Keratinocyte (primary cell): ENCODE measurements around the gene RICTOR. TPM values are rescaled to one million over a fixed set of nuclear protein-coding genes. Genes with fewer than 3 reads are reported as not detected.

Experiments used
- DNase-seq: peaks from one replicate; pipeline ENCODE4 v3.0.0-alpha.2; 2011; ENCODE audit warnings: low read depth, missing footprints, low spot score
- FAIRE-seq: peaks from 2 replicates; lab custom pipeline; 2011; peaks lifted over from hg19 to GRCh38; lab: Jason Lieb, UNC
- H2AFZ ChIP-seq: 2 replicates; pipeline ENCODE4 v1.6.0; 2012; ENCODE audit warnings: low read length, control low read depth, inconsistent platforms; ENCODE audit not compliant: control insufficient read depth
- H3K27ac ChIP-seq: 2 replicates; pipeline ENCODE4 v1.5.1; 2011; ENCODE audit warnings: low read length; ENCODE audit not compliant: control insufficient read depth, insufficient read depth
- H3K27me3 ChIP-seq: 3 replicates; pipeline ENCODE4 v1.6.0; 2011; ENCODE audit warnings: low read length; ENCODE audit not compliant: control insufficient read depth, insufficient read depth; ENCODE audit errors: extremely low read depth
- H3K36me3 ChIP-seq, 2 experiments: 2 replicates in 1 of 2; 3 replicates in 1 of 2; pipeline ENCODE4 v1.5.1; 2011; ENCODE audit warnings: low read length in 2 of 2, mild to moderate bottlenecking in 1 of 2; ENCODE audit not compliant: control insufficient read depth in 2 of 2, insufficient read depth in 2 of 2; ENCODE audit errors: extremely low read depth in 1 of 2
- H3K4me1 ChIP-seq: 3 replicates; pipeline ENCODE4 v1.5.1; 2011; ENCODE audit warnings: low read length; ENCODE audit not compliant: control insufficient read depth, insufficient read depth; ENCODE audit errors: extremely low read depth
- H3K4me2 ChIP-seq: 3 replicates; pipeline ENCODE4 v1.6.0; 2011; ENCODE audit warnings: low read depth, low read length; ENCODE audit not compliant: control insufficient read depth, insufficient read depth; ENCODE audit errors: extremely low read depth
- H3K4me3 ChIP-seq, 3 experiments: fragments of 200-600 bp in 1 of 3; sonication (generic) in 1 of 3; 2 replicates in 2 of 3; 3 replicates in 1 of 3; pipeline ENCODE4 v1.5.1; 2011 to 2016; ENCODE audit warnings: low read length in 3 of 3, mild to moderate bottlenecking in 3 of 3, control low read depth in 2 of 3, inconsistent platforms in 1 of 3, low read depth in 1 of 3, mixed read lengths in 1 of 3, mixed run types in 1 of 3, moderate library complexity in 1 of 3; ENCODE audit not compliant: control insufficient read depth in 2 of 3, insufficient read depth in 2 of 3; ENCODE audit errors: extremely low read depth in 1 of 3
- H3K79me2 ChIP-seq: 2 replicates; pipeline ENCODE4 v1.6.0; 2012; ENCODE audit warnings: low read length; ENCODE audit not compliant: control insufficient read depth, insufficient read depth
- H3K9ac ChIP-seq: 3 replicates; pipeline ENCODE4 v1.6.0; 2011; ENCODE audit warnings: low read length; ENCODE audit not compliant: control insufficient read depth, insufficient read depth; ENCODE audit errors: extremely low read depth
- H3K9me1 ChIP-seq: 3 replicates; pipeline ENCODE4 v1.6.0; 2011; ENCODE audit warnings: low read length; ENCODE audit not compliant: control insufficient read depth, insufficient read depth; ENCODE audit errors: extremely low read depth
- H3K9me3 ChIP-seq: 2 replicates; pipeline ENCODE4 v1.5.1; 2012; ENCODE audit warnings: low read depth, low read length; ENCODE audit not compliant: control insufficient read depth
- H4K20me1 ChIP-seq: 3 replicates; pipeline ENCODE4 v1.6.0; 2011; ENCODE audit warnings: low read length; ENCODE audit not compliant: control insufficient read depth, insufficient read depth; ENCODE audit errors: extremely low read depth
- CTCF ChIP-seq, 3 experiments: IDR thresholded peaks in 1 of 3; conservative IDR thresholded peaks in 1 of 3; optimal IDR thresholded peaks in 1 of 3; 2 replicates in 2 of 3; 3 replicates in 1 of 3; pipeline versions ENCODE3 to v1.5.1; 2011; ENCODE audit warnings: low read length in 3 of 3, mild to moderate bottlenecking in 3 of 3, moderate library complexity in 2 of 3, control low read depth in 1 of 3, inconsistent platforms in 1 of 3; ENCODE audit not compliant: insufficient read depth in 2 of 3; ENCODE audit errors: extremely low read depth in 1 of 3
- EZH2 ChIP-seq: IDR thresholded peaks from one replicate; pipeline ENCODE4 v1.6.1; 2012; ENCODE audit warnings: inconsistent platforms, mild to moderate bottlenecking, low read length, moderate library complexity
- dilution Hi-C: fragments of 300-500 bp; cut with MboI; formaldehyde crosslinking; loops from one replicate; pipeline ENCODE4 v1.7.0; 2020; ENCODE audit warnings: low sequenced_read_pairs; ENCODE audit not compliant: extremely low pct_ligation_motif_present
- polyA plus RNA-seq, 5 experiments: library from polyadenylated mRNA; depleted of rRNA in 3 of 5; stranded (reverse) in 3 of 5; stranded (forward) in 1 of 5; unstranded in 1 of 5; fragments of >200 nt; gene quantifications; 1 replicate in 1 of 5; 2 replicates in 3 of 5; 3 replicates in 1 of 5; pipeline versions ENCODE4 v1.2.1 to v1.2.3, GENCODE V29; 2011 to 2012; ENCODE audit warnings: missing spikeins in 2 of 5, low read depth in 1 of 5, low replicate concordance in 1 of 5

RICTOR gene
- polyA plus RNA-seq, 1 donor (not counting 4 experiments of a cell fraction or from before 2014, with no cell fraction given): 11.5 TPM

DNA sequence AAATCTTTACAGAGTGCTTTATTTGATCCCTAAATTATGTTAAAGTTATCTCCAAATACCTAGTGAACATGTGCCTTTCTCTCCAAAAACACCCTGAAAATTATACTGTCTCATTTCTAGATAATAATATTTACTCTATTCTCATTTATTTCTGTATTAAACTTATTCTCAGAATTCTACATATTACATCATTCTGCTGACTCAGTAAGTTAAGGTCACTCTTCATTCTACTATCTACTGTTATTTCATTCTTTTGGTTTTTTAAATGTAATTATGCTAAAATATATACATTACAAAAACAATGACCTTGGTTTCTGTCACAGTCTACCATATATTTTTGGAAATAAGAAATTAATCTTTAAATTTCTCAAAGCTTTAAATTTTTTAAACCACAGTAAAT is 96.2 kb downstream of the RICTOR start:
- H3K27ac ChIP-seq: no peak overlapping the region
- H3K79me2 ChIP-seq: no peaks in the 10 kb centered on the region
- H2AFZ ChIP-seq: no peak overlapping the region
- no peaks in the 10 kb centered on the region for H4K20me1 ChIP-seq
- dilution Hi-C loops: no loop called here
- no peaks in the 10 kb centered on the region for H3K36me3 ChIP-seq
- TF ChIP-seq CTCF (optimal IDR thresholded peaks at IDR 0.05 in 1 of 3, IDR thresholded peaks at IDR 0.05 in 1 of 3, conservative IDR thresholded peaks at IDR 0.05 in 1 of 3; ENCODE audit: extremely low read depth in 1 of 3, insufficient read depth in 2 of 3, low read length in 3 of 3) (no peak), EZH2 (no peak)
- DNase-seq: no peak
- no peak for FAIRE-seq
- no peaks in the 10 kb centered on the region for H3K27me3 ChIP-seq
- no peak overlapping the region for H3K4me3 ChIP-seq
- H3K9ac ChIP-seq: no peak overlapping the region
- no peaks in the 10 kb centered on the region for H3K9me3 ChIP-seq
- no peak overlapping the region for H3K4me2 ChIP-seq
- H3K4me1 ChIP-seq: peaks cover 8% of the 10 kb centered on the region
- H3K9me1 ChIP-seq: no peaks in the 10 kb centered on the region

DNA sequence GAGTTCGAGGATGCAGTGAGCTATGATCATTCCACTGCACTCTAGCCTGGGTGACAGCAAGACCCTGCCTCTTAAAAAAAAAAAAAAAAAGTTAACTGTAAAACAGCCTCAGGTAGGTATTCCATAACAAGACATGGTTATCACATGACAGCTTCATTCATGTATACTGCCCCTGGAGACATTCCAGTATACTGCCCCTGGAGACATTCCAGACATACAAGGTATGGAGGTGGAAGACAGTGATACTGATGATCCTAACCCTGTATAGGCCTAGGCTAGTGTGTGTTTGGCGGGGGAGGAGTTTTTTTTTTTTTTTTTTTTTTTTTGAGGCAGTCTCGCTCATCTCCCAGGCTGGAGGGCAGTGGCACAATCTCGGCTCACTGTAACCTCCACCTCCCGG is 105.5 kb downstream of the RICTOR start:
- no peak overlapping the region for H3K4me2 ChIP-seq
- DNase-seq (no peak), FAIRE-seq (no peak)
- no peak overlapping the region for H3K9ac ChIP-seq
- no peaks in the 10 kb centered on the region for H4K20me1 ChIP-seq
- H3K27ac ChIP-seq: no peak overlapping the region
- H3K4me3 ChIP-seq: no peak overlapping the region
- no peaks in the 10 kb centered on the region for H3K4me1 ChIP-seq
- no peaks in the 10 kb centered on the region for H3K9me1 ChIP-seq
- no peaks in the 10 kb centered on the region for H3K9me3 ChIP-seq
- H3K79me2 ChIP-seq: no peaks in the 10 kb centered on the region
- no peak overlapping the region for H2AFZ ChIP-seq
- no peaks in the 10 kb centered on the region for H3K27me3 ChIP-seq
- dilution Hi-C loops: no loop called here
- TF ChIP-seq EZH2 (no peak), CTCF (optimal IDR thresholded peaks at IDR 0.05 in 1 of 3, IDR thresholded peaks at IDR 0.05 in 1 of 3, conservative IDR thresholded peaks at IDR 0.05 in 1 of 3; ENCODE audit: extremely low read depth in 1 of 3, insufficient read depth in 2 of 3, low read length in 3 of 3) (no peak)
- H3K36me3 ChIP-seq: no peaks in the 10 kb centered on the region
